Naive B cell (primary cell): ENCODE measurements around the gene NUP35. TPM values are rescaled to one million over a fixed set of nuclear protein-coding genes. Genes with fewer than 3 reads are reported as not detected.
A peak's percentile ranks its signal among the peaks of the same experiment; 100 is the strongest.
"Not testable (repeated sequence)": the region's sequence is repeated elsewhere in the genome, so short reads cannot be mapped to it uniquely, and the experiment has no call there.

ENCODE experiments used
- ATAC-seq, 2 donors: fragments of 150-1000 bp; cut with Tn5 transposase; 2 replicates each; pipeline ENCODE4 v1.10.0; 2021; ENCODE audit warnings: low read depth in 2 of 2, mild to moderate bottlenecking in 2 of 2, moderate library complexity in 2 of 2
- DNase-seq: peaks from one replicate; pipeline ENCODE4 v3.0.0; 2022
- H3K27ac Mint-ChIP-seq, 6 donors: one replicate each; pipeline ENCODE4 v1.8.0; 2020 to 2022; ENCODE audit warnings: mild to moderate bottlenecking in 6 of 6, mixed read lengths in 6 of 6, moderate library complexity in 5 of 6, inconsistent platforms in 2 of 6
- H3K27me3 Mint-ChIP-seq, 3 donors: one replicate each; pipeline ENCODE4 v1.8.0; 2021 to 2022; ENCODE audit warnings: mixed read lengths in 3 of 3, mild to moderate bottlenecking in 1 of 3
- H3K36me3 Mint-ChIP-seq, 2 donors: one replicate each; pipeline ENCODE4 v1.8.0; 2020 to 2022; ENCODE audit warnings: mixed read lengths in 2 of 2, inconsistent platforms in 1 of 2, mild to moderate bottlenecking in 1 of 2
- H3K4me1 Mint-ChIP-seq, 3 donors: one replicate each; pipeline ENCODE4 v1.8.0; 2020 to 2022; ENCODE audit warnings: mixed read lengths in 3 of 3, inconsistent platforms in 1 of 3, mild to moderate bottlenecking in 1 of 3, moderate library complexity in 1 of 3
- H3K4me3 Mint-ChIP-seq, 8 donors: one replicate each; pipeline ENCODE4 v1.8.0; 2020 to 2022; ENCODE audit warnings: mild to moderate bottlenecking in 8 of 8, mixed read lengths in 8 of 8, moderate library complexity in 8 of 8, inconsistent platforms in 2 of 8
- H3K9me3 Mint-ChIP-seq, 7 donors: one replicate each; pipeline ENCODE4 v1.8.0; 2020 to 2022; ENCODE audit warnings: mixed read lengths in 7 of 7, mild to moderate bottlenecking in 5 of 7, inconsistent platforms in 2 of 7, moderate library complexity in 1 of 7
- polyA plus RNA-seq, 6 donors: library from polyadenylated mRNA; unstranded; fragments of 300-500 nt; fragmentation: Illumina TruSeq; gene quantifications; one replicate each; pipeline ENCODE4 v1.2.3, GENCODE V29; 2021; ENCODE audit warnings: low read depth in 6 of 6

NUP35 gene
- polyA plus RNA-seq, 6 donors from 2014 or later = 8.5 to 18.7 (median 10.4) TPM

GRCh38 chr2:183157131-183157530 lies 32.9 kb downstream of the NUP35 start:
- H3K9me3 Mint-ChIP-seq = peaks cover 0 to 6% (median 3%) of the 10 kb centered on the region in 7 donors
- peaks cover 0 to 7% (median 3%) of the 10 kb centered on the region in 3 donors for H3K4me1 Mint-ChIP-seq
- H3K27ac Mint-ChIP-seq = peak overlapping the region in 1 of 6 donors; percentile 9
- DNase-seq (no peak), ATAC-seq (no peak)
- H3K27me3 Mint-ChIP-seq = no peaks in the 10 kb centered on the region
- H3K36me3 Mint-ChIP-seq = peaks cover 22 to 62% of the 10 kb centered on the region in 2 donors
- H3K4me3 Mint-ChIP-seq = no peak overlapping the region

- H3K36me3 Mint-ChIP-seq = peaks cover 21 to 48% of the 10 kb centered on the region in 2 donors
- no peaks in the 10 kb centered on the region for H3K27me3 Mint-ChIP-seq
- H3K4me1 Mint-ChIP-seq = no peaks in the 10 kb centered on the region
Observed at GRCh38 chr2:183162362-183162761, 38.1 kb downstream of the NUP35 start.

GRCh38 chr2:183163821-183164649 lies 39.8 kb downstream of the NUP35 start:
- peaks cover 0 to 6% (median 2%) of the 10 kb centered on the region in 7 donors for H3K9me3 Mint-ChIP-seq
- H3K27ac Mint-ChIP-seq = peak overlapping the region in 1 of 6 donors; percentile 3
- no peaks in the 10 kb centered on the region for H3K27me3 Mint-ChIP-seq
- no peak overlapping the region for H3K4me3 Mint-ChIP-seq
- H3K4me1 Mint-ChIP-seq = peaks cover 0 to 4% (median 0%) of the 10 kb centered on the region in 3 donors
- H3K36me3 Mint-ChIP-seq = peaks cover 21 to 40% of the 10 kb centered on the region in 2 donors
- ATAC-seq = no peak
- no peak for DNase-seq

More at GRCh38 chr2:183162362-183162761, 38.1 kb downstream of the NUP35 start:
- Mint-ChIP-seq H3K9me3 (peaks cover 0 to 6% (median 2%) of the 10 kb centered on the region in 7 donors), H3K4me3 (no peak overlapping the region), H3K27ac (no peak overlapping the region)
- no peak for DNase-seq
- ATAC-seq = no peak

- ATAC-seq (no peak), DNase-seq (no peak)
- no peaks in the 10 kb centered on the region for H3K27me3 Mint-ChIP-seq
- H3K4me1 Mint-ChIP-seq = peaks cover 0 to 7% (median 0%) of the 10 kb centered on the region in 3 donors
- no peak overlapping the region for H3K4me3 Mint-ChIP-seq
- peaks cover 25 to 34% of the 10 kb centered on the region in 2 donors for H3K36me3 Mint-ChIP-seq
- H3K9me3 Mint-ChIP-seq = peaks cover 0 to 6% (median 2%) of the 10 kb centered on the region in 7 donors
- no peak overlapping the region for H3K27ac Mint-ChIP-seq
Observed at GRCh38 chr2:183164650-183165015, 40.4 kb downstream of the NUP35 start.

GRCh38 chr2:183166210-183166609 lies 42.0 kb downstream of the NUP35 start:
- H3K4me1 Mint-ChIP-seq = peaks cover 0 to 7% (median 0%) of the 10 kb centered on the region in 3 donors
- peaks cover 0 to 6% (median 2%) of the 10 kb centered on the region in 7 donors for H3K9me3 Mint-ChIP-seq
- ATAC-seq = no peak
- no peak for DNase-seq
- H3K27me3 Mint-ChIP-seq = no peaks in the 10 kb centered on the region
- no peak overlapping the region for H3K4me3 Mint-ChIP-seq
- no peak overlapping the region for H3K27ac Mint-ChIP-seq
- peaks cover 28 to 30% of the 10 kb centered on the region in 2 donors for H3K36me3 Mint-ChIP-seq

- peaks cover 22% of the 10 kb centered on the region in 2 donors for H3K36me3 Mint-ChIP-seq
- not testable (repeated sequence) for H3K27me3 Mint-ChIP-seq, ATAC-seq, H3K9me3 Mint-ChIP-seq, DNase-seq, H3K4me1 Mint-ChIP-seq, H3K4me3 Mint-ChIP-seq, H3K27ac Mint-ChIP-seq
Observed at GRCh38 chr2:183166976-183167375, 42.7 kb downstream of the NUP35 start.

- Mint-ChIP-seq H3K4me1 (peaks cover 0 to 7% (median 0%) of the 10 kb centered on the region in 3 donors), H3K27me3 (no peaks in the 10 kb centered on the region), H3K36me3 (peaks cover 12 to 32% of the 10 kb centered on the region in 2 donors), H3K4me3 (no peak overlapping the region), H3K27ac (peak overlapping the region in 1 of 6 donors; percentile 63), H3K9me3 (peaks cover 5 to 28% (median 15%) of the 10 kb centered on the region in 7 donors)
- DNase-seq (no peak), ATAC-seq (no peak)
Observed at GRCh38 chr2:183172220-183172887, 48.1 kb downstream of the NUP35 start.

GRCh38 chr2:183179156-183179555 lies 54.9 kb downstream of the NUP35 start:
- H3K9me3 Mint-ChIP-seq = peaks cover 12 to 55% (median 33%) of the 10 kb centered on the region in 7 donors
- H3K4me1 Mint-ChIP-seq = no peaks in the 10 kb centered on the region
- no peak overlapping the region for H3K27ac Mint-ChIP-seq
- ATAC-seq (no peak), DNase-seq (no peak)
- peak overlapping the region in 1 of 8 donors; percentile 9 for H3K4me3 Mint-ChIP-seq
- peaks cover 46 to 52% of the 10 kb centered on the region in 2 donors for H3K36me3 Mint-ChIP-seq
- no peaks in the 10 kb centered on the region for H3K27me3 Mint-ChIP-seq

- H3K4me3 Mint-ChIP-seq = no peak overlapping the region
- no peak overlapping the region for H3K27ac Mint-ChIP-seq
- H3K36me3 Mint-ChIP-seq = peaks cover 54 to 66% of the 10 kb centered on the region in 2 donors
- no peak for ATAC-seq
- peaks cover 0 to 22% (median 15%) of the 10 kb centered on the region in 7 donors for H3K9me3 Mint-ChIP-seq
- peaks cover 0 to 8% (median 5%) of the 10 kb centered on the region in 3 donors for H3K4me1 Mint-ChIP-seq
- no peak for DNase-seq
- no peaks in the 10 kb centered on the region for H3K27me3 Mint-ChIP-seq
Observed at GRCh38 chr2:183185534-183185933, 61.3 kb downstream of the NUP35 start.

GRCh38 chr2:183186296-183186695 lies 62.1 kb downstream of the NUP35 start:
- Mint-ChIP-seq H3K4me3 (no peak overlapping the region), H3K36me3 (peaks cover 57 to 66% of the 10 kb centered on the region in 2 donors)

GRCh38 chr2:183186766-183187165 lies 62.5 kb downstream of the NUP35 start:
- no peaks in the 10 kb centered on the region for H3K27me3 Mint-ChIP-seq
- peak overlapping the region in 1 of 6 donors; percentile 61 for H3K27ac Mint-ChIP-seq
- H3K36me3 Mint-ChIP-seq = peaks cover 57 to 66% of the 10 kb centered on the region in 2 donors
- DNase-seq (no peak), ATAC-seq (no peak)
- peaks cover 0 to 8% (median 5%) of the 10 kb centered on the region in 3 donors for H3K4me1 Mint-ChIP-seq
- peak overlapping the region in 1 of 8 donors; percentile 47 for H3K4me3 Mint-ChIP-seq
- H3K9me3 Mint-ChIP-seq = peaks cover 0 to 22% (median 15%) of the 10 kb centered on the region in 7 donors

More at GRCh38 chr2:183186296-183186695, 62.1 kb downstream of the NUP35 start:
- DNase-seq (no peak), ATAC-seq (no peak)
- H3K27me3 Mint-ChIP-seq = no peaks in the 10 kb centered on the region
- H3K4me1 Mint-ChIP-seq = peaks cover 0 to 8% (median 5%) of the 10 kb centered on the region in 3 donors
- peaks cover 0 to 22% (median 15%) of the 10 kb centered on the region in 7 donors for H3K9me3 Mint-ChIP-seq
- no peak overlapping the region for H3K27ac Mint-ChIP-seq

GRCh38 chr2:183192343-183192742 lies 68.1 kb downstream of the NUP35 start:
- H3K36me3 Mint-ChIP-seq = peaks cover 22 to 24% of the 10 kb centered on the region in 2 donors
- no peak overlapping the region for H3K27ac Mint-ChIP-seq
- ATAC-seq (no peak), DNase-seq (no peak)
- H3K4me3 Mint-ChIP-seq = no peak overlapping the region
- H3K9me3 Mint-ChIP-seq = no peaks in the 10 kb centered on the region
- H3K4me1 Mint-ChIP-seq = no peaks in the 10 kb centered on the region
- H3K27me3 Mint-ChIP-seq = no peaks in the 10 kb centered on the region

GRCh38 chr2:183193904-183194303 lies 69.7 kb downstream of the NUP35 start:
- Mint-ChIP-seq H3K27me3 (no peaks in the 10 kb centered on the region), H3K36me3 (peaks cover 19 to 29% of the 10 kb centered on the region in 2 donors)
- DNase-seq = no peak

More at GRCh38 chr2:183193904-183194303, 69.7 kb downstream of the NUP35 start:
- Mint-ChIP-seq H3K27ac (no peak overlapping the region), H3K9me3 (no peaks in the 10 kb centered on the region), H3K4me3 (no peak overlapping the region), H3K4me1 (no peaks in the 10 kb centered on the region)
- ATAC-seq = no peak
